Measurements from ENCODE around the gene MYL5.

GRCh38 chr4:687971-688853 is 13.9 kb downstream of the MYL5 start:
- TF ChIP-seq CTCF (tag by site-specific recombination; IDR thresholded peaks at IDR 0.05): no peak
- no peak for TF ChIP-seq ZNF404 (tag by site-specific recombination; IDR thresholded peaks at IDR 0.05)
- TF ChIP-seq KLF9 (tag by site-specific recombination; IDR thresholded peaks at IDR 0.05; ENCODE audit: low read depth): no peak
- no peak for TF ChIP-seq ZNF133 (tag by site-specific recombination; IDR thresholded peaks at IDR 0.05)
- TF ChIP-seq ATF2 (tag by site-specific recombination; IDR thresholded peaks at IDR 0.05; ENCODE audit: low read depth): no peak
- no peak for TF ChIP-seq PATZ1 (tag by site-specific recombination; IDR thresholded peaks at IDR 0.05)
- no peak for TF ChIP-seq REST (tag by site-specific recombination; IDR thresholded peaks at IDR 0.05)
- TF ChIP-seq ZNF670 (tag by site-specific recombination; IDR thresholded peaks at IDR 0.05; ENCODE audit: low read depth): no peak
- no peak for TF ChIP-seq ZNF132 (tag by site-specific recombination; IDR thresholded peaks at IDR 0.05; ENCODE audit: borderline replicate concordance)
- no peak for TF ChIP-seq MYNN (tag by site-specific recombination; IDR thresholded peaks at IDR 0.05; ENCODE audit: borderline replicate concordance)

Data from HEK293 (cell line).